Measurements from ENCODE around the gene STK10. TPM values are rescaled to one million over a fixed set of nuclear protein-coding genes. Genes with fewer than 3 reads are reported as not detected.

STK10 gene
- total and polyA plus RNA-seq, 2 experiments from 2014 or later, result 7.5 to 17.8 TPM

DNA sequence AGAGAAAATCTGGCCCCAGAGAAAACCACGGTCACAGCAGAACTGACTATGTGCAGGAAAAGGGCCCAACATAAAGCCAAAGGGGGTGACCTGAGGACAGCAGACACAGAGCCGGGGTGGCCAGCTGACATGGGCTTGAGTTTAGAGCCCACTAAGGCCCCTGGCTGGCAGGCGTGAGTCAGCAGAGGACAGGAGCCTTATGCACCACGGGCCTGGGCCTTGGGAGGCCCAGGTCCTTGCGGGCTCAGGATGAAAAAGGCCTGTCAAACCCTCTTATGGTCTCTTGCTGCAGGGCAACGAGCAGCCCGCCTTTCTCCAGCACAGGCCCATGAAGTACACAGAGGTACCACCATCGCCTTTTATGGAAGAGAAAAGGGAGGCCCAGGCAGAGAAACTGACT, 19.7 kb downstream of the STK10 start:
- Mint-ChIP-seq H3K27ac (no peak overlapping the region), H3K4me3 (no peak overlapping the region), H3K9me3 (no peaks in the 10 kb centered on the region), H3K4me1 (peaks cover 6% of the 10 kb centered on the region), H3K36me3 (ENCODE audit: low read depth) (no peaks in the 10 kb centered on the region), H3K27me3 (ENCODE audit: insufficient read depth, low read depth, poor library complexity) (peaks cover 2% of the 10 kb centered on the region)
- Histone ChIP-seq H3K27ac (ENCODE audit: low read depth) (no peak overlapping the region), H3K9me2 (ENCODE audit: insufficient read depth) (no peaks in the 10 kb centered on the region), H3K4me3 (no peak overlapping the region), H4K20me1 (replicated peaks; ENCODE audit: insufficient read depth) (no peaks in the 10 kb centered on the region; the same call in none of the 2 replicates), H3K36me3 (ENCODE audit: insufficient read depth) (no peaks in the 10 kb centered on the region), H3K4me1 (ENCODE audit: insufficient read depth) (no peaks in the 10 kb centered on the region; the same call in 1 of the 2 replicates), H2AFZ (no peak overlapping the region), H3F3A (replicated peaks; ENCODE audit: low read depth) (peaks cover 3% of the 10 kb centered on the region; the same call in 1 of the 2 replicates), H3K27me3 (ENCODE audit: insufficient read depth) (no peaks in the 10 kb centered on the region), H3K4me2 (no peak overlapping the region), H3K79me2 (replicated peaks; ENCODE audit: insufficient read depth) (peaks cover 12% of the 10 kb centered on the region)
- peak; percentile 20; the same call in 2 of the 3 replicates for ATAC-seq
- TF ChIP-seq STAT1 (IDR thresholded peaks at IDR 0.05; ENCODE audit: unreplicated experiment) (no peak), EZH2 (IDR thresholded peaks at IDR 0.05; ENCODE audit: low read depth, unreplicated experiment) (no peak), POLR2AphosphoS5 (IDR thresholded peaks at IDR 0.05; ENCODE audit: low read depth) (no peak), ZNF114 (CRISPR knock-in tag; IDR thresholded peaks at IDR 0.05) (no peak), ZNF331 (CRISPR knock-in tag; IDR thresholded peaks at IDR 0.05; ENCODE audit: low read depth) (no peak), NANOG (IDR thresholded peaks at IDR 0.05; ENCODE audit: borderline replicate concordance) (no peak), JUNB (IDR thresholded peaks at IDR 0.05; ENCODE audit: unreplicated experiment) (no peak), CREB1 (CRISPR knock-in tag; IDR thresholded peaks at IDR 0.05; ENCODE audit: low read depth) (no peak), EZH2phosphoT487 (IDR thresholded peaks at IDR 0.05; ENCODE audit: unreplicated experiment) (no peak)
- TF ChIP-seq, protein P1, sequence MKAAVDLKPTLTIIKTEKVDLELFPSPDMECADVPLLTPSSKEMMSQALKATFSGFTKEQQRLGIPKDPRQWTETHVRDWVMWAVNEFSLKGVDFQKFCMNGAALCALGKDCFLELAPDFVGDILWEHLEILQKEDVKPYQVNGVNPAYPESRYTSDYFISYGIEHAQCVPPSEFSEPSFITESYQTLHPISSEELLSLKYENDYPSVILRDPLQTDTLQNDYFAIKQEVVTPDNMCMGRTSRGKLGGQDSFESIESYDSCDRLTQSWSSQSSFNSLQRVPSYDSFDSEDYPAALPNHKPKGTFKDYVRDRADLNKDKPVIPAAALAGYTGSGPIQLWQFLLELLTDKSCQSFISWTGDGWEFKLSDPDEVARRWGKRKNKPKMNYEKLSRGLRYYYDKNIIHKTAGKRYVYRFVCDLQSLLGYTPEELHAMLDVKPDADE (IDR thresholded peaks at IDR 0.05), result no peak
- TF ChIP-seq, protein P2, sequence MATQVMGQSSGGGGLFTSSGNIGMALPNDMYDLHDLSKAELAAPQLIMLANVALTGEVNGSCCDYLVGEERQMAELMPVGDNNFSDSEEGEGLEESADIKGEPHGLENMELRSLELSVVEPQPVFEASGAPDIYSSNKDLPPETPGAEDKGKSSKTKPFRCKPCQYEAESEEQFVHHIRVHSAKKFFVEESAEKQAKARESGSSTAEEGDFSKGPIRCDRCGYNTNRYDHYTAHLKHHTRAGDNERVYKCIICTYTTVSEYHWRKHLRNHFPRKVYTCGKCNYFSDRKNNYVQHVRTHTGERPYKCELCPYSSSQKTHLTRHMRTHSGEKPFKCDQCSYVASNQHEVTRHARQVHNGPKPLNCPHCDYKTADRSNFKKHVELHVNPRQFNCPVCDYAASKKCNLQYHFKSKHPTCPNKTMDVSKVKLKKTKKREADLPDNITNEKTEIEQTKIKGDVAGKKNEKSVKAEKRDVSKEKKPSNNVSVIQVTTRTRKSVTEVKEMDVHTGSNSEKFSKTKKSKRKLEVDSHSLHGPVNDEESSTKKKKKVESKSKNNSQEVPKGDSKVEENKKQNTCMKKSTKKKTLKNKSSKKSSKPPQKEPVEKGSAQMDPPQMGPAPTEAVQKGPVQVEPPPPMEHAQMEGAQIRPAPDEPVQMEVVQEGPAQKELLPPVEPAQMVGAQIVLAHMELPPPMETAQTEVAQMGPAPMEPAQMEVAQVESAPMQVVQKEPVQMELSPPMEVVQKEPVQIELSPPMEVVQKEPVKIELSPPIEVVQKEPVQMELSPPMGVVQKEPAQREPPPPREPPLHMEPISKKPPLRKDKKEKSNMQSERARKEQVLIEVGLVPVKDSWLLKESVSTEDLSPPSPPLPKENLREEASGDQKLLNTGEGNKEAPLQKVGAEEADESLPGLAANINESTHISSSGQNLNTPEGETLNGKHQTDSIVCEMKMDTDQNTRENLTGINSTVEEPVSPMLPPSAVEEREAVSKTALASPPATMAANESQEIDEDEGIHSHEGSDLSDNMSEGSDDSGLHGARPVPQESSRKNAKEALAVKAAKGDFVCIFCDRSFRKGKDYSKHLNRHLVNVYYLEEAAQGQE (IDR thresholded peaks at IDR 0.05; ENCODE audit: unreplicated experiment), result no peak
- TF ChIP-seq, protein P3, sequence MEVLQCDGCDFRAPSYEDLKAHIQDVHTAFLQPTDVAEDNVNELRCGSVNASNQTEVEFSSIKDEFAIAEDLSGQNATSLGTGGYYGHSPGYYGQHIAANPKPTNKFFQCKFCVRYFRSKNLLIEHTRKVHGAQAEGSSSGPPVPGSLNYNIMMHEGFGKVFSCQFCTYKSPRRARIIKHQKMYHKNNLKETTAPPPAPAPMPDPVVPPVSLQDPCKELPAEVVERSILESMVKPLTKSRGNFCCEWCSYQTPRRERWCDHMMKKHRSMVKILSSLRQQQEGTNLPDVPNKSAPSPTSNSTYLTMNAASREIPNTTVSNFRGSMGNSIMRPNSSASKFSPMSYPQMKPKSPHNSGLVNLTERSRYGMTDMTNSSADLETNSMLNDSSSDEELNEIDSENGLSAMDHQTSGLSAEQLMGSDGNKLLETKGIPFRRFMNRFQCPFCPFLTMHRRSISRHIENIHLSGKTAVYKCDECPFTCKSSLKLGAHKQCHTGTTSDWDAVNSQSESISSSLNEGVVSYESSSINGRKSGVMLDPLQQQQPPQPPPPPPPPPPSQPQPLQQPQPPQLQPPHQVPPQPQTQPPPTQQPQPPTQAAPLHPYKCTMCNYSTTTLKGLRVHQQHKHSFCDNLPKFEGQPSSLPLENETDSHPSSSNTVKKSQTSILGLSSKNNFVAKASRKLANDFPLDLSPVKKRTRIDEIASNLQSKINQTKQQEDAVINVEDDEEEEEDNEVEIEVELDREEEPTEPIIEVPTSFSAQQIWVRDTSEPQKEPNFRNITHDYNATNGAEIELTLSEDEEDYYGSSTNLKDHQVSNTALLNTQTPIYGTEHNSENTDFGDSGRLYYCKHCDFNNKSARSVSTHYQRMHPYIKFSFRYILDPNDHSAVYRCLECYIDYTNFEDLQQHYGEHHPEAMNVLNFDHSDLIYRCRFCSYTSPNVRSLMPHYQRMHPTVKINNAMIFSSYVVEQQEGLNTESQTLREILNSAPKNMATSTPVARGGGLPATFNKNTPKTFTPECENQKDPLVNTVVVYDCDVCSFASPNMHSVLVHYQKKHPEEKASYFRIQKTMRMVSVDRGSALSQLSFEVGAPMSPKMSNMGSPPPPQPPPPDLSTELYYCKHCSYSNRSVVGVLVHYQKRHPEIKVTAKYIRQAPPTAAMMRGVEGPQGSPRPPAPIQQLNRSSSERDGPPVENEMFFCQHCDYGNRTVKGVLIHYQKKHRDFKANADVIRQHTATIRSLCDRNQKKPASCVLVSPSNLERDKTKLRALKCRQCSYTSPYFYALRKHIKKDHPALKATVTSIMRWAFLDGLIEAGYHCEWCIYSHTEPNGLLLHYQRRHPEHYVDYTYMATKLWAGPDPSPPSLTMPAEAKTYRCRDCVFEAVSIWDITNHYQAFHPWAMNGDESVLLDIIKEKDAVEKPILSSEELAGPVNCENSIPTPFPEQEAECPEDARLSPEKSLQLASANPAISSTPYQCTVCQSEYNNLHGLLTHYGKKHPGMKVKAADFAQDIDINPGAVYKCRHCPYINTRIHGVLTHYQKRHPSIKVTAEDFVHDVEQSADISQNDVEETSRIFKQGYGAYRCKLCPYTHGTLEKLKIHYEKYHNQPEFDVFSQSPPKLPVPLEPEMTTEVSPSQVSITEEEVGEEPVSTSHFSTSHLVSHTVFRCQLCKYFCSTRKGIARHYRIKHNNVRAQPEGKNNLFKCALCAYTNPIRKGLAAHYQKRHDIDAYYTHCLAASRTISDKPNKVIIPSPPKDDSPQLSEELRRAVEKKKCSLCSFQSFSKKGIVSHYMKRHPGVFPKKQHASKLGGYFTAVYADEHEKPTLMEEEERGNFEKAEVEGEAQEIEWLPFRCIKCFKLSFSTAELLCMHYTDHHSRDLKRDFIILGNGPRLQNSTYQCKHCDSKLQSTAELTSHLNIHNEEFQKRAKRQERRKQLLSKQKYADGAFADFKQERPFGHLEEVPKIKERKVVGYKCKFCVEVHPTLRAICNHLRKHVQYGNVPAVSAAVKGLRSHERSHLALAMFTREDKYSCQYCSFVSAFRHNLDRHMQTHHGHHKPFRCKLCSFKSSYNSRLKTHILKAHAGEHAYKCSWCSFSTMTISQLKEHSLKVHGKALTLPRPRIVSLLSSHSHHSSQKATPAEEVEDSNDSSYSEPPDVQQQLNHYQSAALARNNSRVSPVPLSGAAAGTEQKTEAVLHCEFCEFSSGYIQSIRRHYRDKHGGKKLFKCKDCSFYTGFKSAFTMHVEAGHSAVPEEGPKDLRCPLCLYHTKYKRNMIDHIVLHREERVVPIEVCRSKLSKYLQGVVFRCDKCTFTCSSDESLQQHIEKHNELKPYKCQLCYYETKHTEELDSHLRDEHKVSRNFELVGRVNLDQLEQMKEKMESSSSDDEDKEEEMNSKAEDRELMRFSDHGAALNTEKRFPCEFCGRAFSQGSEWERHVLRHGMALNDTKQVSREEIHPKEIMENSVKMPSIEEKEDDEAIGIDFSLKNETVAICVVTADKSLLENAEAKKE (CRISPR knock-in tag; IDR thresholded peaks at IDR 0.05), result no peak
- TF ChIP-seq, protein P4, sequence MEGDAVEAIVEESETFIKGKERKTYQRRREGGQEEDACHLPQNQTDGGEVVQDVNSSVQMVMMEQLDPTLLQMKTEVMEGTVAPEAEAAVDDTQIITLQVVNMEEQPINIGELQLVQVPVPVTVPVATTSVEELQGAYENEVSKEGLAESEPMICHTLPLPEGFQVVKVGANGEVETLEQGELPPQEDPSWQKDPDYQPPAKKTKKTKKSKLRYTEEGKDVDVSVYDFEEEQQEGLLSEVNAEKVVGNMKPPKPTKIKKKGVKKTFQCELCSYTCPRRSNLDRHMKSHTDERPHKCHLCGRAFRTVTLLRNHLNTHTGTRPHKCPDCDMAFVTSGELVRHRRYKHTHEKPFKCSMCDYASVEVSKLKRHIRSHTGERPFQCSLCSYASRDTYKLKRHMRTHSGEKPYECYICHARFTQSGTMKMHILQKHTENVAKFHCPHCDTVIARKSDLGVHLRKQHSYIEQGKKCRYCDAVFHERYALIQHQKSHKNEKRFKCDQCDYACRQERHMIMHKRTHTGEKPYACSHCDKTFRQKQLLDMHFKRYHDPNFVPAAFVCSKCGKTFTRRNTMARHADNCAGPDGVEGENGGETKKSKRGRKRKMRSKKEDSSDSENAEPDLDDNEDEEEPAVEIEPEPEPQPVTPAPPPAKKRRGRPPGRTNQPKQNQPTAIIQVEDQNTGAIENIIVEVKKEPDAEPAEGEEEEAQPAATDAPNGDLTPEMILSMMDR (conservative IDR thresholded peaks at IDR 0.05; ENCODE audit: low read depth in 2 of 2), result no peak
- DNase-seq (ENCODE audit: low spot score), result no peak
